BJ (cell line): ENCODE results near the gene CSRNP3. TPM values are rescaled to one million over a fixed set of nuclear protein-coding genes. Genes with fewer than 3 reads are reported as not detected.

Experiments
- CTCF ChIA-PET: fragments of 350-600 bp; formaldehyde crosslinking; extraction: SDS; loops from one replicate; lab custom pipeline; 2021; ENCODE audit warnings: antibody characterized with exemption, inconsistent platforms; lab: Yijun Ruan, JAX
- POLR2A ChIA-PET: fragments of 300-600 bp; sonication (Branson Sonifier 250); formaldehyde crosslinking; extraction: SDS; loops from one replicate; lab custom pipeline; 2021; ENCODE audit warnings: antibody characterized with exemption; lab: Charles Lee
- DNase-seq: peaks from one replicate; pipeline ENCODE4 v3.0.0-alpha.2; 2011; ENCODE audit warnings: low read depth
- H3K27me3 ChIP-seq: 2 replicates; pipeline ENCODE4 v1.6.0; 2011; ENCODE audit warnings: low read length; ENCODE audit not compliant: control insufficient read depth, insufficient read depth
- H3K36me3 ChIP-seq: 2 replicates; pipeline ENCODE4 v1.5.1; 2011; ENCODE audit warnings: low read length; ENCODE audit not compliant: control insufficient read depth, insufficient read depth
- H3K4me3 ChIP-seq: 2 replicates; pipeline ENCODE4 v1.5.1; 2011; ENCODE audit warnings: low read depth, mild to moderate bottlenecking, control low read depth, low read length
- CTCF ChIP-seq: IDR thresholded peaks from 2 replicates; pipeline ENCODE4 v1.5.1; 2011; ENCODE audit warnings: low read depth, mild to moderate bottlenecking, control low read depth, inconsistent platforms, low read length, moderate library complexity; ENCODE audit not compliant: insufficient read depth
- polyA plus RNA-seq: library from polyadenylated mRNA; depleted of rRNA; stranded (reverse); fragments of >200 nt; gene quantifications from 2 replicates; pipeline ENCODE4 v1.2.3, GENCODE V29; 2011

The CSRNP3 gene
- polyA plus RNA-seq, 1 experiment = 0.18 TPM

GRCh38 chr2:165497659-165498317 is 28.3 kb downstream of the CSRNP3 start:
- POLR2A ChIA-PET = no interaction called here

GRCh38 chr2:165499131-165499530 is 29.6 kb downstream of the CSRNP3 start:
- no peak for TF ChIP-seq CTCF
- ChIA-PET POLR2A (no interaction called here), CTCF (no interaction called here)
- DNase-seq = peak; percentile 19
- H3K27me3 ChIP-seq = no peaks in the 10 kb centered on the region
- H3K4me3 ChIP-seq = no peak overlapping the region
- H3K36me3 ChIP-seq = no peaks in the 10 kb centered on the region

More at GRCh38 chr2:165497659-165498317, 28.3 kb downstream of the CSRNP3 start:
- no peaks in the 10 kb centered on the region for H3K27me3 ChIP-seq
- DNase-seq = no peak
- CTCF ChIA-PET = no interaction called here
- H3K36me3 ChIP-seq = no peaks in the 10 kb centered on the region
- no peak overlapping the region for H3K4me3 ChIP-seq
- TF ChIP-seq CTCF = no peak

GRCh38 chr2:165500001-165500400 is 30.5 kb downstream of the CSRNP3 start:
- POLR2A ChIA-PET = no interaction called here
- Histone ChIP-seq H3K4me3 (no peak overlapping the region), H3K27me3 (no peaks in the 10 kb centered on the region), H3K36me3 (no peaks in the 10 kb centered on the region)
- CTCF ChIA-PET = no interaction called here
- TF ChIP-seq CTCF = no peak
- DNase-seq = no peak

- Histone ChIP-seq H3K27me3 (no peaks in the 10 kb centered on the region), H3K36me3 (no peaks in the 10 kb centered on the region), H3K4me3 (no peak overlapping the region)
- ChIA-PET POLR2A (no interaction called here), CTCF (no interaction called here)
- no peak for DNase-seq
- TF ChIP-seq CTCF = no peak
Observed at GRCh38 chr2:165500816-165501215, 31.3 kb downstream of the CSRNP3 start.

- no peaks in the 10 kb centered on the region for H3K27me3 ChIP-seq
- no peak overlapping the region for H3K4me3 ChIP-seq
- CTCF ChIA-PET = no interaction called here
- H3K36me3 ChIP-seq = no peaks in the 10 kb centered on the region
- no peak for TF ChIP-seq CTCF
- DNase-seq = peak; percentile 21
- POLR2A ChIA-PET = no interaction called here
Observed at GRCh38 chr2:165505514-165505913, 36.0 kb downstream of the CSRNP3 start.
